Measurements from ENCODE around the gene YOD1. TPM values are rescaled to one million over a fixed set of nuclear protein-coding genes. Genes with fewer than 3 reads are reported as not detected.

Gene YOD1
- total and polyA plus RNA-seq, 10 of the 15 experiments (the other 5 are each of a cell fraction or from before 2014, with no cell fraction given): 2.1 to 7.9 (median 5.0) TPM

DNA sequence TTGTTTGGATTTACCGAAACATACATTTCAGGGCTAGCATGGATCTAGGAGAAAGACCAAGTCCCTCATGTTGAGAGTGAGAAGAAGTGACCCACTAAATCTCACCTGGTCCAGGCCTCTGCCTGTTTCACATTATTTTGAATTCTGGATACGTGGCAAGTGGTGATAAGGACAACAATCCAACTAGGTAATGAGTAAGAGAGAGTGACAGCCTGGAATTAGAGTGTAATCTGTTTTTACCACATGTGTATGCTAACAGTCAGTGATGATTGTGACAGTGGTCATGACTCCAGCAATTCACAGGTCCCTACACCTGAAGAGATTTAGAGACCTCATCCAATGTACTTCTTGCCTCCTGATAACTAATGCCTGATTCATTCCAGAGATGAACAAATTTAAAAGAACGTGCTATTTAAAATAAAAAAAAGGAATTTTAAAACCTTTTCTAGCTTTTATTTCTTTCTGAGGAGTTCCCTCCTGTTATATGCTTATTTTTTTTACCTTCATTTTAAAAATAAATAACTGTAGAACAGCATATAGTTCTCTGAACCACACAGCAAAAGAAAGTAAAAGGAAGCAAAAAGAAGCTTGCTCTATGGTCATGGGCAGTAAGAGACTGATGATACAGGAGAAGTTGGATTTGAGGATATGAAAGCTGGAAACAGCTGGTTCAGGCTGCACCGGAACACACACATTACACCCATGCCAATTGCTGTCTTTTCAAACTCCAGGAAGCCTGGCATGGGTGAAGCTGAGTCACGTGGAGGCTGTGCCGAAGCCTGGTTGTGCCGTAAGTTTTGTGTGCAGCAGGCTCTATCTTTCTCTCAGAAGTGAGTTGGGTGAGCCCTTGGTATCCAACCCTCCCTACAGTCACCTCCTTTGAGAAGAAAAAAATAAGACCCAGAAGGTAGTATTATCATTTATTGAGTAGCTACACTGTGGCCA is 33.1 kb downstream of the YOD1 start (continued):
- TF ChIP-seq, protein P1, sequence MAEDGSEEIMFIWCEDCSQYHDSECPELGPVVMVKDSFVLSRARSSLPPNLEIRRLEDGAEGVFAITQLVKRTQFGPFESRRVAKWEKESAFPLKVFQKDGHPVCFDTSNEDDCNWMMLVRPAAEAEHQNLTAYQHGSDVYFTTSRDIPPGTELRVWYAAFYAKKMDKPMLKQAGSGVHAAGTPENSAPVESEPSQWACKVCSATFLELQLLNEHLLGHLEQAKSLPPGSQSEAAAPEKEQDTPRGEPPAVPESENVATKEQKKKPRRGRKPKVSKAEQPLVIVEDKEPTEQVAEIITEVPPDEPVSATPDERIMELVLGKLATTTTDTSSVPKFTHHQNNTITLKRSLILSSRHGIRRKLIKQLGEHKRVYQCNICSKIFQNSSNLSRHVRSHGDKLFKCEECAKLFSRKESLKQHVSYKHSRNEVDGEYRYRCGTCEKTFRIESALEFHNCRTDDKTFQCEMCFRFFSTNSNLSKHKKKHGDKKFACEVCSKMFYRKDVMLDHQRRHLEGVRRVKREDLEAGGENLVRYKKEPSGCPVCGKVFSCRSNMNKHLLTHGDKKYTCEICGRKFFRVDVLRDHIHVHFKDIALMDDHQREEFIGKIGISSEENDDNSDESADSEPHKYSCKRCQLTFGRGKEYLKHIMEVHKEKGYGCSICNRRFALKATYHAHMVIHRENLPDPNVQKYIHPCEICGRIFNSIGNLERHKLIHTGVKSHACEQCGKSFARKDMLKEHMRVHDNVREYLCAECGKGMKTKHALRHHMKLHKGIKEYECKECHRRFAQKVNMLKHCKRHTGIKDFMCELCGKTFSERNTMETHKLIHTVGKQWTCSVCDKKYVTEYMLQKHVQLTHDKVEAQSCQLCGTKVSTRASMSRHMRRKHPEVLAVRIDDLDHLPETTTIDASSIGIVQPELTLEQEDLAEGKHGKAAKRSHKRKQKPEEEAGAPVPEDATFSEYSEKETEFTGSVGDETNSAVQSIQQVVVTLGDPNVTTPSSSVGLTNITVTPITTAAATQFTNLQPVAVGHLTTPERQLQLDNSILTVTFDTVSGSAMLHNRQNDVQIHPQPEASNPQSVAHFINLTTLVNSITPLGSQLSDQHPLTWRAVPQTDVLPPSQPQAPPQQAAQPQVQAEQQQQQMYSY (CRISPR knock-in tag; IDR thresholded peaks at IDR 0.05): no peak
- no peak for TF ChIP-seq MYC (IDR thresholded peaks at IDR 0.05; ENCODE audit: insufficient read depth, insufficient read length, insufficient replicate concordance, low read length, severe bottlenecking)
- TF ChIP-seq YY1 (IDR thresholded peaks at IDR 0.05; ENCODE audit: low read depth, low read length): no peak
- no peak for TF ChIP-seq NFYA (IDR thresholded peaks at IDR 0.05; ENCODE audit: borderline replicate concordance, low read depth, low read length)
- TF ChIP-seq, protein P2, sequence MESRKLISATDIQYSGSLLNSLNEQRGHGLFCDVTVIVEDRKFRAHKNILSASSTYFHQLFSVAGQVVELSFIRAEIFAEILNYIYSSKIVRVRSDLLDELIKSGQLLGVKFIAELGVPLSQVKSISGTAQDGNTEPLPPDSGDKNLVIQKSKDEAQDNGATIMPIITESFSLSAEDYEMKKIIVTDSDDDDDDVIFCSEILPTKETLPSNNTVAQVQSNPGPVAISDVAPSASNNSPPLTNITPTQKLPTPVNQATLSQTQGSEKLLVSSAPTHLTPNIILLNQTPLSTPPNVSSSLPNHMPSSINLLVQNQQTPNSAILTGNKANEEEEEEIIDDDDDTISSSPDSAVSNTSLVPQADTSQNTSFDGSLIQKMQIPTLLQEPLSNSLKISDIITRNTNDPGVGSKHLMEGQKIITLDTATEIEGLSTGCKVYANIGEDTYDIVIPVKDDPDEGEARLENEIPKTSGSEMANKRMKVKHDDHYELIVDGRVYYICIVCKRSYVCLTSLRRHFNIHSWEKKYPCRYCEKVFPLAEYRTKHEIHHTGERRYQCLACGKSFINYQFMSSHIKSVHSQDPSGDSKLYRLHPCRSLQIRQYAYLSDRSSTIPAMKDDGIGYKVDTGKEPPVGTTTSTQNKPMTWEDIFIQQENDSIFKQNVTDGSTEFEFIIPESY (IDR thresholded peaks at IDR 0.05): no peak
- TF ChIP-seq ZNF207 (IDR thresholded peaks at IDR 0.05; ENCODE audit: borderline replicate concordance): no peak
- no peak for TF ChIP-seq TCF7 (IDR thresholded peaks at IDR 0.05; ENCODE audit: borderline replicate concordance)
- no peak for TF ChIP-seq ZBTB11 (CRISPR knock-in tag; IDR thresholded peaks at IDR 0.05)
- TF ChIP-seq, protein P3, sequence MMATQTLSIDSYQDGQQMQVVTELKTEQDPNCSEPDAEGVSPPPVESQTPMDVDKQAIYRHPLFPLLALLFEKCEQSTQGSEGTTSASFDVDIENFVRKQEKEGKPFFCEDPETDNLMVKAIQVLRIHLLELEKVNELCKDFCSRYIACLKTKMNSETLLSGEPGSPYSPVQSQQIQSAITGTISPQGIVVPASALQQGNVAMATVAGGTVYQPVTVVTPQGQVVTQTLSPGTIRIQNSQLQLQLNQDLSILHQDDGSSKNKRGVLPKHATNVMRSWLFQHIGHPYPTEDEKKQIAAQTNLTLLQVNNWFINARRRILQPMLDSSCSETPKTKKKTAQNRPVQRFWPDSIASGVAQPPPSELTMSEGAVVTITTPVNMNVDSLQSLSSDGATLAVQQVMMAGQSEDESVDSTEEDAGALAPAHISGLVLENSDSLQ (IDR thresholded peaks at IDR 0.05): no peak
- TF ChIP-seq SMAD1 (IDR thresholded peaks at IDR 0.05; ENCODE audit: low read depth, partially characterized antibody): no peak
